GM21360 (cell line): ENCODE data around the gene SFXN2.
"Not testable (repeated sequence)": the region's sequence is repeated elsewhere in the genome, so short reads cannot be mapped to it uniquely, and the experiment has no call there.

Source experiments
- ATAC-seq: cut with Tn5 transposase; IDR thresholded peaks from one replicate; pipeline ENCODE4 v1.9.1; 2021; ENCODE audit warnings: mild to moderate bottlenecking, moderate library complexity; ENCODE audit not compliant: unreplicated experiment

SFXN2 gene

GRCh38 chr10:102752266-102752930, 38.0 kb downstream of the SFXN2 start:
- no peak for ATAC-seq

- ATAC-seq: no peak
These were observed 38.7 kb downstream of the SFXN2 start for GRCh38 chr10:102752934-102753664.

- no peak for ATAC-seq
These were observed 39.3 kb downstream of the SFXN2 start for GRCh38 chr10:102753718-102754117.

GRCh38 chr10:102757323-102757722, 42.9 kb downstream of the SFXN2 start:
- no peak for ATAC-seq

- ATAC-seq: no peak
These were observed 44.0 kb downstream of the SFXN2 start for GRCh38 chr10:102758240-102758932.

GRCh38 chr10:102758933-102759262, 44.5 kb downstream of the SFXN2 start:
- not testable (repeated sequence) for ATAC-seq

GRCh38 chr10:102759497-102760210, 45.2 kb downstream of the SFXN2 start:
- no peak for ATAC-seq

GRCh38 chr10:102761981-102762380, 47.5 kb downstream of the SFXN2 start:
- ATAC-seq: no peak

GRCh38 chr10:102762401-102763015, 48.1 kb downstream of the SFXN2 start:
- ATAC-seq: no peak

GRCh38 chr10:102763037-102763607, 48.7 kb downstream of the SFXN2 start:
- ATAC-seq: no peak

- no peak for ATAC-seq
These were observed 50.2 kb downstream of the SFXN2 start for GRCh38 chr10:102764470-102765161.

GRCh38 chr10:102765336-102765735, 50.9 kb downstream of the SFXN2 start:
- ATAC-seq: no peak

- no peak for ATAC-seq
These were observed 53.2 kb downstream of the SFXN2 start for GRCh38 chr10:102767428-102768160.

GRCh38 chr10:102769375-102770107, 55.1 kb downstream of the SFXN2 start:
- ATAC-seq: no peak

GRCh38 chr10:102770108-102770482, 55.7 kb downstream of the SFXN2 start:
- no peak for ATAC-seq

GRCh38 chr10:102770792-102771191, 56.4 kb downstream of the SFXN2 start:
- no peak for ATAC-seq

- no peak for ATAC-seq
These were observed 58.9 kb downstream of the SFXN2 start for GRCh38 chr10:102773320-102773719.

GRCh38 chr10:102773986-102774385, 59.5 kb downstream of the SFXN2 start:
- ATAC-seq: no peak
